Mucosa of gallbladder (tissue), 1 donor: ENCODE data around the gene YES1. TPM values are rescaled to one million over a fixed set of nuclear protein-coding genes. Genes with fewer than 3 reads are reported as not detected.
"Not testable (repeated sequence)": the region's sequence is repeated elsewhere in the genome, so short reads cannot be mapped to it uniquely, and the experiment has no call there.

Source experiments
- DNase-seq: peaks from one replicate; pipeline ENCODE4 v3.0.0-alpha.2; 2020; ENCODE audit warnings: low spot score
- total RNA-seq: library from RNA; stranded (reverse); gene quantifications from one replicate; pipeline ENCODE4 v1.2.1, GENCODE V29; 2021
- donor health status: DM: no; HTN: no; CAD: no.

YES1 gene
- total RNA-seq, 1 donor from 2014 or later = 46.0 TPM

- DNase-seq = not testable (repeated sequence)
Measured at GRCh38 chr18:730120-730519, 81.9 kb downstream of the YES1 start.

- no peak for DNase-seq
Measured at GRCh38 chr18:725646-726045, 86.4 kb downstream of the YES1 start.

- DNase-seq = no peak
Measured at GRCh38 chr18:723541-724080, 88.4 kb downstream of the YES1 start.

DNA sequence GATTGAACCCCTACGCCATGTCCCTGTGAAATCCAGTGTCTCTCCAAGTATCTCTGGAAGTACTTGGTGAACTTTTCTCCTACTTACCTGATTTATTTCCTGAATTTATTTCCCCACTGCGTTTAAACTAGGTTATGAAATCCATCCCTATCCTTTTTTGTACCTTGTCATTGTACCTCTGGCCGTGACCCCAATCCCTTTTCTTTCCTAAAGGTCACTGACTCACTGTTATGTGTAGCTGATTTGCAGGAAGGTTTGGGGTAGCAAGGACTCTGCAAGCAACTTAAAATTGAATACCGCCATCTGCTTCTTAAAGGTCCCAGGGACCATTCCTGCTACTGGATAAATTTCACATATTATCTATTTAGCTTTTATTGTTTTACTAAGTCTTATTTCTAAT lies 95.0 kb downstream of the YES1 start:
- no peak for DNase-seq

DNA sequence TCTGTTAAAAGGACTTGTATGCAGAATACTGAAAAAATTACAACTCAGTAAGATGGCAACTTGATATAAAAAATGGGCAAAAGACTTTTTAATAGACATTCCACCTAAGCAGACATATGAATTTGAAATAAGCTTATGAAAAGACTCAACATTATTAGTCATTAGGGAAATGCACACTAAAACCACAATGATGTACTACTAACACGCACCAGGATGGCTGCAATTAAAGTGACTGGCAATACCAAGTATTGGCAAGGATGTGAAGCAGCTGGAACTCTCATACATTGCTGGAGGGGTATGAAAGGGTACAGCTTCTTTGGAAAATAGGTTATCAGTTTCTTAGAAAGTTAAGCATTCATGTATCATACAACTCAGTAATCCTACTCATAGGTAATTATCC lies 96.4 kb downstream of the YES1 start:
- DNase-seq = no peak

DNA sequence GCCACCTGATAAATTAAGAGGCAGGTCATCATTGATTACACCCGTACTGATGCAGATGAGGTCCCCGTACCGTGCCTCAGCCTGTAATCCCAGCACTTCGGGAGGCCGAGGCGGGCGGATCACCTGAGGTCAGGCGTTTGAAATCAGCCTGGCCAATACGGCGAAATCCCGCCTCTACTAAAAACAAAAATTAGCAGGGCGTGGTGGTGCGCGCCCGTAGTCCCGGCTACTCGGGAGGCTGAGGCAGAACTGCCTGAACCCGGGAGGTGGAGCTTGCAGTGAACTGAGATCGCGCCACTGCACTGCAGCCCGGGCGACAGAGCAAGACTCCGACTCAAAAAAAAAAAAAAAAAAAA lies 98.9 kb downstream of the YES1 start:
- DNase-seq = no peak

DNA sequence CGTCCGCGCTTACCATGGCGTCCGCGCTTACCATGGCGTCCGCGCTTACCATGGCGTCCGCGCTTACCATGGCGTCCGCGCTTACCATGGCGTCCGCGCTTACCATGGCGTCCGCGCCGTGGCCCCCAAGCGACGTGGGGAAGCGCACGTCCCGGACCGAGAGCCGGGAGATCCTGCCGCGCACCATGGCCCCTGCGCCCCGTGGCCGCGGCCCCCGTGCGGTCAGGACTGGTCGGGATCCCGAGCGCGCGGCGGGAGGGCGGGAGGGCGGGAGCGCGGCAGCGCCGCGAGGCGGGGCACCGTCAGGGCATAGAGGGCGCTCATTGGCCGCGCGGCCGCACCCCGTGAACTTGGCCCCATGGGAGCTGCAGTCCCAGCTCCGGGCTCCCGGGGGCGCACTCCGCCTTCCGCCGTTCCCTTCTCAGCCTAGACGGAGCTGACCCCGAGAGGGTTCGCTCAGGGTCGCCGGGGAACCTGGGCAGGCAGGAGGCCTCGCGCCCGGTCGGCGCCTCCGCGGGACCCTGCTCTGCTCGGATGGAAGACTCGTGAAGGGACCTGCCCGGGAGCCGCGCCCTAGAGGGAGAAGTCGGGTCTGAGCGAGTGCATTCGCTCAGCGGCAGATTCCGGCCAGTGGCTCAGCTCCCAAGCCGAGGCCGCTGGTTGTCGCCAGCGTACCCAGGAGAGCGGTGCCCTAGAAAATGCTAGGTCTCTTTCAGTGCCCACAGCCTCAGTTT lies 99.5 kb downstream of the YES1 start, which contains the start of gene ENOSF1:
Gene ENOSF1, minus strand, starts transcription at position 230 of the 734 bp plus-strand sequence. Its CDS starts 43 bp downstream, at position 187.
- DNase-seq = peak; percentile 82

DNA sequence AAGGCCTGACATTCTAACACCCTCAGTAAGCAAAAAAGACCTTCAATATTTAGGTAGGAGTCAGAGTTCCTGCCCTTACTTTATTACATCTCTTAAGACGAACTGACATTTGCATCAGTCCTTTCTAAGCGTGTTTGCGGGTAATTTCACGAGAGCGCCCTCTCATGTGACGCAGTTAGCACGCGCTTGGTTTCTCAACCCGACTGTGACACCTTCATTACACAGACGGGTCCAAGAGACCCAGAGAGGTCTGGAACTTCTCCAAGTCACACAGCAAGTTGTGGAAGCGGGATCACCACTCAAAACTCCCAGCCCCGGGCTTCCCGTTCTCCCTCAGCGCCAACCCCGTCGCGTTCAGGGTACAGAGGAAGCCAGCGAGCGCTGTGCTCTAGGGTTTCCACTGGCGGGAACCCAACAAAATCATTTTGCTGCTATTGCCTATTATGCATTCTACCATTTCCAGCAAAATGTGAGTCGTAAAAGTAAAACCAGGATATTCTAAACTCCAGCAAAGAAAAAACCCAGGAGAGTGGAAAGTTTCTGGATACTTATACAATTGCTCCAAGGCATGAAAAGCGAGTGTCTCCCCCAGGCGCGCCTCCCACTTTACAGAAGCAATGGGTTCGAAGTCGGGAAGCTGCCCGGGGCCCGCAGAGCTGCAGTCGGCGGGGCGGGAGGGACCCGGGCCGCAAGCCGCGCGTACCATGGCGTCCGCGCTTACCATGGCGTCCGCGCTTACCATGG lies 100.2 kb downstream of the YES1 start:
- DNase-seq = peak; percentile 84

DNA sequence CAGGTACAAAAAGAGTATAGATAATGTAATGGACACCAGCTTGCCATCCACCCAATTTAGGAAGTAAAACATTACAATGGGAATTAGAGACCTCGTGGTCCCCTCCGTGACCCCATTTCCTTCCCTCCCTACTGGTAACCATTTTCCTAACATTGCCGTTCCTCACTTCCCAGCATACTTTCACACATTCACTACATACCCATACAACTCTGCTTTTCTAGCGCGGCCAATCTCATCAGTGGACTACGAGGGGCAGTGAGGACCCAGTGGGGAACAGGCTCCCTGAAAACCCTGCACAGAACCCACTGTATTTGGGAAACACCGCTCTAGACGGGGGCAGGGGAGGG lies 100.8 kb downstream of the YES1 start:
- DNase-seq = no peak

- no peak for DNase-seq
Measured at GRCh38 chr18:710418-711300, 101.4 kb downstream of the YES1 start.

DNA sequence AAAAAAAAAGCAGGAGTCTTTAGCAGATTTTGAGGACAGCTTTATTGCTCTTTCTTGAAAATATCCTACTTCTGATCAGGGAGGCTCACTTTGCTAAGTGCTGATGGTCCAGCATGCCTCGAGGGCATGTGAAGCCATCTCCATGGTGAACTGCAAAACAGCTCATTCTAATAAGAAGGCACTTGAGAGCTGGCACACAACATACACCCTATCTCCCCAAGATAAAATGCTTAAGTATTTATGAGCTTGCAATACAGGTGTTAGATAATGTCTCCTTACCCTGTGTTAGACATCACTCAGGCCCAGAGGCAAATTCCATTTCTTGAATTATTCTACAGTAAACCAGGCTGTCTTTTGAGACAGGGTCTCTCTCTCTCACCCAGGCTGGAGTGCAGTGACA lies 102.3 kb downstream of the YES1 start:
- DNase-seq = no peak

GRCh38 chr18:708096-708495 lies 103.9 kb downstream of the YES1 start:
- no peak for DNase-seq

DNA sequence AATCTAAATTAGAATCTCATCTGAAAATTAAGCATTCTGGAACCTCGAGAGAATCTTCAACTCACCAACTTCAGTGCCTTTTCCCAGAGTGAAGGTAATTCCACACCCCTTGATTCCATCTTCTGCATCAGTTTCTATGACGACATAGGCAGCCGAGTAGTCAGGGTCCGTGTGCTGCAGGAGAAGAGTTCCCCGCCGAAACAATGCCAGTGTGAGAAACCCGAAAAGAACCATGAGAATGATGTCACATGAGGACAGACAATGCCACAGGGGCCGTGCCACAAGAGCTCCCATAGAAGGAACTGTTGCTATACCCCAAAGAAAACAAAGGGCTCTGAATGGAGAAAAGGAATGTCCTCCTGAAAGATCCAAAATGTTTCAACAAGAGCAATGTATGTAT lies 105.6 kb downstream of the YES1 start:
- no peak for DNase-seq

DNA sequence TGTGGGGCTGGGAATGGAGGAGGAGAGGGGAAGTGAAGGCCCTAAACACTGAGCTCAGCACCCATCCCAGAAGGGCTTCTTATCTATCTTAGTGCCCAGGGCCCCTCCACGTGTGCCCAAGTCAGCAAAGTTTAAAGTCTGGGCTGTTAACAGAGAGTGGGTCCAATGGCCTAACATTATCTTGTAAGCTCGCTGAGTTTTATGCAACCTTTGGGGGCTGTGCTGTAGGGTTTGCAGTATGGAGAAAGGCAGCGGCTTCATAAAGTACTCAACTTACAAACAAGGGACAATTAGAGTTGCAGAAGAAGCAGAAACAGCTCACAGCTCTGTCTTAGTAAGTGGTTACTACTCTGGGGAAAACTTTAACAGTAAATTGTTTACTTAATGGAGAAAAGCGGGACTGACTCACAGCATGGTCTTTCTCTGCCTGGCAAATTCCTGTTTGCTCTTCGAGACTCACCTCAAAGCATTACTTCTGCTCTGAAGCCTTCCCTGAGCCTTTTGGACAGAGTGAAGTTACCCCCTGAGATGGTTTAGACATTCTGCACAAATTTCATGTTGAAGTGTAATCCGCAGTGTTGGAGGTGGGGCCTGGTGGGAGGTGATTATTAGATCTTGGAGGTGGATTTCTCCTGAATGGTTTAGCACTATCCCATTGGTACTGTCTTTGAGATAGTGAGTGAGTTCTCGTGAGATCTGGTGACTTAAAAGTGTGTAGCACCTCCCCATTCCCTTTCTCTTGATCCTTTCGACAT lies 108.7 kb downstream of the YES1 start:
- no peak for DNase-seq

- no peak for DNase-seq
Measured at GRCh38 chr18:697800-698199, 114.2 kb downstream of the YES1 start.

DNA sequence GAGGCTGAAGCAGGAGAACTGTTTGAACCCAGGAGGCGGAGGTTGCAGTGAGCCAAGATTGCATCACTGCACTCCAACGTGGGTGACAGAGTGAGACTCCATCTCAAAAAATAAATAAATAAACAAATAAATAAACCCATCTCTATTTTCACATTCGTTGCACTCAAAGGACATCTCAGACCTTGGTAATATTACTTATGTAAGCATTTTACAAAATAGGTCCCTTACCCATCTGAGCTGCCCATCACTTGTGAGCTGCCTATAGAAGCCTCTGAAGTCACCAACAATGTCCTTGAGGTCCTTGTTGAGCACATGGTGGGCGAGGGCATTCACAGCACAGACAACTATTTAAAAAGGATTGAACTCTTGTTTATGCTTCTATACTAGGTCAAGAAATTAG lies 115.0 kb downstream of the YES1 start:
- DNase-seq = no peak

GRCh38 chr18:693466-694187 lies 118.4 kb downstream of the YES1 start:
- no peak for DNase-seq

- DNase-seq = no peak
Measured at GRCh38 chr18:692824-693223, 119.2 kb downstream of the YES1 start.

GRCh38 chr18:688323-688722 lies 123.7 kb downstream of the YES1 start:
- DNase-seq = no peak

DNA sequence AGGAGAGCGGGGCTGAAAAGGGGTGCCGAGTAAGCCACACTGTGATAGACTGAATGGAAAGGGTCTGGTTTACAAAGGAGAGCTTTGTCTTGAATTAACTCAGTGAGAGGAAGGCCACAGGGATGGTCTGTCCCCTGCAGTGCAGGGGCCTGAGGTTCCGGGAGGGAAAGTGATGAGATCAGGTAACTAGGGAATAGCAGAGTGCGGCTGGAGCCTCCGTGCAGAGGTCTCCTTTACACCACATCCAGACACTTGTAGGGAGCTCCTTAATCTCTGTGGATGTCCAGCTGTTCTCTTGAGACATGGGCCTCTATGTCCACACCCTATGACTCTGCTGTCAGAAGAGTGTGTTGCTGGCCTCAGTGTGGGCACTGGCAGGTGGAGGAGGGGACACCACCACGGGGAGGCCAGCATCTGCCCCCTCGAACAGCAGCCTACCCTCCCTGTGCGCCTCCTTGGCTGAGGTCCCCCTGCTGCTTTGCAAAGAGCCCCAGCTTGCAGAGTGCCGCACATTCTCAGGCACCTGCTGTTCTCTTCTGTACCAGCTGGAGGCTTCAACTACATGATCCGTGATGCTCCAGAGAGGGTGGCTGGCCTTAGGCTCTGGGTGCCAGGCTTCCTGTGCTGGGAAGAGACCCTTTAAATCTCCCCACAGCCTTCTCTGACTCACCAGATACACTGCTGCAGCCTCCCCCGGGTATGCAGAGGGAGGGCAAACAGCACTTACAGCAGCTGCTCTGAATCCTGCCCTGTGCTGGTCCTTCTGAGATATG lies 125.5 kb downstream of the YES1 start:
- DNase-seq = no peak
